ENCODE data around the gene MPP1.

Gene MPP1

DNA sequence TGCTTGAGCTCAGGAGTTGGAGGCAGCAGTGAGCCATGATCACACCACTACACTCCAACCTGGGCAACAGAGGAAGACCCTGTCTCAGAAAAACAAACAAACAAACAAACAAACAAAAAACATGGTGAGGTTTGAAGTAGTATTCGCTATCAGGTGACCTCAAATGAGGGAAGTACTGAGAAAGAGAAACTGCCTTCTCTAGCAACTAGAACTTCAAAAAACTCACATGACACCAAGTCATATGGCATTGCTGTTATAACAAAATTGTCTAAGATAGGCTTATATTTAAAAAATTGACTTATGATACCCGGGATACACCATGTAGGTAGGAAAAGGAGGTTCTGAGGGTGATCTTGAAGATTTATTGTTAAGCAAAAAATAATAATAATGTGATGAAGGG, 10.3 kb downstream of the MPP1 start:
- Histone ChIP-seq H3K9ac (ENCODE audit: low read depth, low read length) (no peak overlapping the region), H3K27me3 (ENCODE audit: control insufficient read depth, insufficient read depth, low read length) (peaks cover 3% of the 10 kb centered on the region; the same call in 1 of the 2 replicates), H3K4me3 (ENCODE audit: low read depth, low read length) (no peak overlapping the region), H3K4me1 (ENCODE audit: control insufficient read depth, insufficient read depth, low read length) (peaks cover 5% of the 10 kb centered on the region; the same call in 1 of the 2 replicates), H3K9me3 (ENCODE audit: control insufficient read depth, insufficient read depth, low read length) (peaks cover 58% of the 10 kb centered on the region), H3K36me3 (ENCODE audit: control insufficient read depth, insufficient read depth, low read length) (no peaks in the 10 kb centered on the region), H3K27ac (ENCODE audit: low read depth, low read length) (no peak overlapping the region)

DNA sequence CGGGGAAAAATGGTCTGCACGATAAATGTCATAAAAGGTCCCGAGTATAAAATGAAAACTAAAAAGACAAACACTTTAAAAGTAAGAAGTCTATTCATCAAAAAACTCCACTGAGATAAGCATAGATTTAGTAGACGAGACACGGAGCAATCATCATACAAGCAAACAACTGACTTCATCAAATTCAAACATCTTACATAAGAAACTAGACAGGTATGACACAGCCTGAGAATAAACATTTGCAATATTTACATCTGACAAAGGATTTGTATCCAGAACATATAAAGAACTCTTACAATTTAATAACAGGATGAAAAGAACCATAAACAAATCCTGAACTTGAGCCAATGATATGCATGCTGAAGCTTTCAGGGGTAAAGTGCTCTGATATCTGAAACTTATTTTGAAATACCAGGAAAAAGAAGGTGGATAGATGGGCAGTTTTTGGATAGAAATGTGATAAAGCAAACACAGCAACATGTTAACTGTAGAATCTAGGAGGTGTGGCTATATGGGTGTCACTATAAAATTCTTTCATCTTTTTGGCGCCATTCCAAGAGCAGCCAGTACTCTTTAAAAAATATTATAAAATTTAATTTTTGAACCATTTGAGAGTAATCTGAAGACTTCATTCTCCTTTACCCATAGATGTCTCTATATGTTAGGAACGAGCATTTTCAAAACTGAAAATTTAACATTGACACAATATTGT, 12.0 kb downstream of the MPP1 start:
- Histone ChIP-seq H3K9ac (ENCODE audit: low read depth, low read length) (no peak overlapping the region), H3K27me3 (ENCODE audit: control insufficient read depth, insufficient read depth, low read length) (peaks cover under 1% of the 10 kb centered on the region; the same call in 1 of the 2 replicates), H3K9me3 (ENCODE audit: control insufficient read depth, insufficient read depth, low read length) (peaks cover 58% of the 10 kb centered on the region), H3K36me3 (ENCODE audit: control insufficient read depth, insufficient read depth, low read length) (no peaks in the 10 kb centered on the region), H3K4me1 (ENCODE audit: control insufficient read depth, insufficient read depth, low read length) (peaks cover 3% of the 10 kb centered on the region; the same call in 1 of the 2 replicates), H3K27ac (ENCODE audit: low read depth, low read length) (no peak overlapping the region), H3K4me3 (ENCODE audit: low read depth, low read length) (no peak overlapping the region)

GRCh38 chrX:154791939-154792338, 13.3 kb downstream of the MPP1 start:
- Histone ChIP-seq H3K4me1 (ENCODE audit: control insufficient read depth, insufficient read depth, low read length) (no peaks in the 10 kb centered on the region), H3K9ac (ENCODE audit: low read depth, low read length) (no peak overlapping the region), H3K27ac (ENCODE audit: low read depth, low read length) (no peak overlapping the region), H3K27me3 (ENCODE audit: control insufficient read depth, insufficient read depth, low read length) (no peaks in the 10 kb centered on the region), H3K4me3 (ENCODE audit: low read depth, low read length) (no peak overlapping the region), H3K36me3 (ENCODE audit: control insufficient read depth, insufficient read depth, low read length) (no peaks in the 10 kb centered on the region), H3K9me3 (ENCODE audit: control insufficient read depth, insufficient read depth, low read length) (peaks cover 59% of the 10 kb centered on the region)

DNA sequence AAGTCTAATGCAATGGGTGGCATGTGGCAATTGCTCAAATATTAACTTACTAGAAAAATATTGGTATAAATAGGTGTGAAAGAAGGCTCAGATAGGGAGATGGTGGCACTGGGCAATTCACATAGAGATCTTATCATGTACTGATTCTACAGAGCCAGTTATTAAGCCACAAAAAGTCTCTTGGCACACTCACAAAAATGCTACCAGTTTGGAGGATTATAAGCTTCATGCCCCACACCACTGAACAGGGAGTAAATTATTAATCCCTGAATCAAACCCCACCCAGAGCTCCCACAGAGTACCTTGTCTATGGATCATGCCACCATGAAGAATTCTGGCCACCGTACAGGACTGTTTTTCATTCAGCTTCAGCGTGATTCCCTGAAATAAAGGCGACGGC, 13.8 kb downstream of the MPP1 start:
- no peak overlapping the region for H3K4me3 ChIP-seq (ENCODE audit: low read depth, low read length)
- H3K27ac ChIP-seq (ENCODE audit: low read depth, low read length), result no peak overlapping the region
- H3K9ac ChIP-seq (ENCODE audit: low read depth, low read length), result no peak overlapping the region
- no peaks in the 10 kb centered on the region for H3K27me3 ChIP-seq (ENCODE audit: control insufficient read depth, insufficient read depth, low read length)
- no peaks in the 10 kb centered on the region for H3K36me3 ChIP-seq (ENCODE audit: control insufficient read depth, insufficient read depth, low read length)
- peaks cover 56% of the 10 kb centered on the region for H3K9me3 ChIP-seq (ENCODE audit: control insufficient read depth, insufficient read depth, low read length)
- H3K4me1 ChIP-seq (ENCODE audit: control insufficient read depth, insufficient read depth, low read length), result no peaks in the 10 kb centered on the region

GRCh38 chrX:154785716-154786115, 19.6 kb downstream of the MPP1 start:
- no peak overlapping the region for H3K9ac ChIP-seq (ENCODE audit: low read depth, low read length)
- H3K4me1 ChIP-seq (ENCODE audit: control insufficient read depth, insufficient read depth, low read length), result no peaks in the 10 kb centered on the region
- H3K36me3 ChIP-seq (ENCODE audit: control insufficient read depth, insufficient read depth, low read length), result no peaks in the 10 kb centered on the region
- peaks cover 49% of the 10 kb centered on the region for H3K9me3 ChIP-seq (ENCODE audit: control insufficient read depth, insufficient read depth, low read length)
- H3K27ac ChIP-seq (ENCODE audit: low read depth, low read length), result no peak overlapping the region
- H3K4me3 ChIP-seq (ENCODE audit: low read depth, low read length), result no peak overlapping the region
- no peaks in the 10 kb centered on the region for H3K27me3 ChIP-seq (ENCODE audit: control insufficient read depth, insufficient read depth, low read length)

- H3K4me1 ChIP-seq (ENCODE audit: control insufficient read depth, insufficient read depth, low read length), result no peaks in the 10 kb centered on the region
- H3K9me3 ChIP-seq (ENCODE audit: control insufficient read depth, insufficient read depth, low read length), result peaks cover 44% of the 10 kb centered on the region
- no peaks in the 10 kb centered on the region for H3K27me3 ChIP-seq (ENCODE audit: control insufficient read depth, insufficient read depth, low read length)
- H3K27ac ChIP-seq (ENCODE audit: low read depth, low read length), result no peak overlapping the region
- no peaks in the 10 kb centered on the region for H3K36me3 ChIP-seq (ENCODE audit: control insufficient read depth, insufficient read depth, low read length)
- no peak overlapping the region for H3K9ac ChIP-seq (ENCODE audit: low read depth, low read length)
- H3K4me3 ChIP-seq (ENCODE audit: low read depth, low read length), result no peak overlapping the region
These were observed 20.9 kb downstream of the MPP1 start for GRCh38 chrX:154784149-154784995.

DNA sequence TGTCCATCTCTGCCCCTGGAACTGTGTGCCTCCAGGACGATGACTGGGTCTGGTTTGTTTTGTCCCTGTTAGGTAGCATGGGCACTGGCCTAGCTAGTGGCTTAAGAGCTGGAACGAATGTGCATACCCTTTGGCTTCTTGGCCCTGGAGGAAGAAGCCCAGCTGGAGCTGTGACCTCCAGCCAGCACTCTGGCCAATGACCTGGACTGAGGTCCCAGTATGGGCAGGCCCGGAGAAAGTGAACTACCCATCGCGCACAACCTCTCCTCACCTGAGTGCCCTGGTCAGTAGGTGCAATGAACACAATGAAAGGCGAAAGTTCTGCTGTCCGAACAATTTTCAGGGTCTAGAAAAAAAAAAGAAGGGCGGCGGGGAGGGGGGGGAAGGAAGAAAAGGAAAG, 24.3 kb downstream of the MPP1 start:
- Histone ChIP-seq H3K36me3 (ENCODE audit: control insufficient read depth, insufficient read depth, low read length) (peaks cover 18% of the 10 kb centered on the region), H3K4me1 (ENCODE audit: control insufficient read depth, insufficient read depth, low read length) (no peaks in the 10 kb centered on the region), H3K9ac (ENCODE audit: low read depth, low read length) (no peak overlapping the region), H3K27ac (ENCODE audit: low read depth, low read length) (no peak overlapping the region), H3K27me3 (ENCODE audit: control insufficient read depth, insufficient read depth, low read length) (no peaks in the 10 kb centered on the region), H3K4me3 (ENCODE audit: low read depth, low read length) (no peak overlapping the region), H3K9me3 (ENCODE audit: control insufficient read depth, insufficient read depth, low read length) (peaks cover 50% of the 10 kb centered on the region)

DNA sequence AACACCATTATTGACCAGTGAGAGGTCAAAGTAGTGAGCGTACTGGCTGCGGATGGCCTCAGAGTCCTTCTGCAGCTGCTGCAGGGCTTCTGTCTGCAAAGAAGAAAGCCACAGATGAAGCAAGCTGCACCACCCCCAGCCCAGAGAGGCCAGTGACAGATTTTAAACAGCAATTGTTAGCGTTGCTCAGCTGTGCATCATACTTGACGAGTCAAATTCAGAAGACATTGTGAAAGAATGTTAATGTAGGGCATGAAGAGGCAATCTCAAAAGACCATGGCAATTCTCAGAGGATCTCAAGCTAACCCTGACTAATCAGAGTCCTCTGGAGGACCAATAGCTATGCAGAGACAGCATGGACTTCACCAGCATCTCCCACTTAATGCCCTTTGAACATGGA, 26.0 kb downstream of the MPP1 start:
- H3K4me3 ChIP-seq (ENCODE audit: low read depth, low read length), result no peak overlapping the region
- H3K9ac ChIP-seq (ENCODE audit: low read depth, low read length), result no peak overlapping the region
- H3K36me3 ChIP-seq (ENCODE audit: control insufficient read depth, insufficient read depth, low read length), result peaks cover 35% of the 10 kb centered on the region
- H3K27me3 ChIP-seq (ENCODE audit: control insufficient read depth, insufficient read depth, low read length), result no peaks in the 10 kb centered on the region
- H3K27ac ChIP-seq (ENCODE audit: low read depth, low read length), result no peak overlapping the region
- no peaks in the 10 kb centered on the region for H3K4me1 ChIP-seq (ENCODE audit: control insufficient read depth, insufficient read depth, low read length)
- H3K9me3 ChIP-seq (ENCODE audit: control insufficient read depth, insufficient read depth, low read length), result peaks cover 54% of the 10 kb centered on the region

- peaks cover 36% of the 10 kb centered on the region for H3K9me3 ChIP-seq (ENCODE audit: control insufficient read depth, insufficient read depth, low read length)
- H3K4me1 ChIP-seq (ENCODE audit: control insufficient read depth, insufficient read depth, low read length), result no peaks in the 10 kb centered on the region
- H3K27me3 ChIP-seq (ENCODE audit: control insufficient read depth, insufficient read depth, low read length), result no peaks in the 10 kb centered on the region
- H3K9ac ChIP-seq (ENCODE audit: low read depth, low read length), result no peak overlapping the region
- H3K27ac ChIP-seq (ENCODE audit: low read depth, low read length), result no peak overlapping the region
- H3K4me3 ChIP-seq (ENCODE audit: low read depth, low read length), result no peak overlapping the region
- peaks cover 53% of the 10 kb centered on the region for H3K36me3 ChIP-seq (ENCODE audit: control insufficient read depth, insufficient read depth, low read length)
These were observed 28.5 kb downstream of the MPP1 start for GRCh38 chrX:154776753-154777152.

GRCh38 chrX:154775419-154776349, 29.6 kb downstream of the MPP1 start:
- H3K4me1 ChIP-seq (ENCODE audit: control insufficient read depth, insufficient read depth, low read length), result no peaks in the 10 kb centered on the region
- H3K9ac ChIP-seq (ENCODE audit: low read depth, low read length), result no peak overlapping the region
- no peaks in the 10 kb centered on the region for H3K27me3 ChIP-seq (ENCODE audit: control insufficient read depth, insufficient read depth, low read length)
- peaks cover 64% of the 10 kb centered on the region for H3K36me3 ChIP-seq (ENCODE audit: control insufficient read depth, insufficient read depth, low read length)
- peaks cover 32% of the 10 kb centered on the region for H3K9me3 ChIP-seq (ENCODE audit: control insufficient read depth, insufficient read depth, low read length)
- H3K27ac ChIP-seq (ENCODE audit: low read depth, low read length), result no peak overlapping the region
- no peak overlapping the region for H3K4me3 ChIP-seq (ENCODE audit: low read depth, low read length)
